IPS-NIHi7 (cell line): Measurements from ENCODE around the gene EEF2KMT.
"Not testable (repeated sequence)": the region's sequence is repeated elsewhere in the genome, so short reads cannot be mapped to it uniquely, and the experiment has no call there.

Source experiments
- DNase-seq: peaks from one replicate; pipeline ENCODE4 v3.0.0; 2012; ENCODE audit warnings: mixed read lengths; ENCODE audit errors: extremely low spot score

EEF2KMT gene

DNA sequence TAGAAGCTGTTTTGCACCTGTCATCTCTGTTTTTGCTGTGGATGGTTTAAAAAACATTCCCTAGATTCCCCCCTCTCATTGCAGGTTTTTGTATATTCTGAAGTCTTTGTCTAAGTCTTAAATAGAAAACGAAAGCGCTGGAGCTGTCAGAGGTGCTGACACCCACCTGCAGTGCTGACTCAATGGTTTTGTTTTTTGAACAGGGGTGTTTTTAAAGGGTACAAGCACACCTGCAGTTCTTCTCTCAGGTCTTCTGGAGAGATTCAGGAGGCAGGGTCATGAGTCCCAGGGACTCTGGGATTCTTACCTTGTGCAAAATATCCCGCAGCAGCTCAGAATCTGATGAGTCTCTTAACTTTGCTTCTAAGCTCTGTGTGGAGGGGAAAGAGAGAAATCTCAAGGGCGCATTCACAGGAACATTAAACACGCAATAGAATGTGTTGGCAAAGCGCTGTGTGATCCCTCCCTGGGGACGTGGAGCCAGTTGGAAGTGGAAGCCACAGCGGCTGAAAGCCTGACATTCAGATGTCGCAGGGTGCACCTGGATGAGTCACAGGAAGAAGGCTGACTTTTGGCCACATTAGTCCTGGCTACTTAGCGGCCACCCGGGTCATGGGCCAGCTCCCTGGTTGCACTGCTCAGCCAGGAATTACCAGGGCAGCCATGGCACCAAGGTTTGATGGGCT lies 2.3 kb downstream of the EEF2KMT start:
- DNase-seq: not testable (repeated sequence)

DNA sequence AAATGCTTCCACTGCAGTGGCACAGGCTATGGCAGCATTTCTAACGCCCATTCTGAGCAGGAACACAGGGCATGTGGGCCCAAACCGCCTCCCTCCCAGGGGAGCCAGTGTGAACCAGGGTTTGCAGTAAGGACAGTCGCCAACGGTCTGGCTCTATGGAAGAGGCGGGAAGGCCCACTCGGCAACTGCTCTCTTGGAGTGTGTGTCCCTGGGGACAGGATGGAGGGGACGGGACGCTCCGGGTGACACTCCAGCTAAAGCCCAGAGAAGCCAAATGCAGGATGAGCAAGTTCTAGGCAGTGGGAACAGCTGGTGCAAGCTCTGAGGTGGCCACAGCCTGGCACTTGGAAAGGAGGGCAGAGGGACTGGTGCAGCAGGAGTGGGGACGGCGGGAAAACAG lies 3.8 kb downstream of the EEF2KMT start:
- not testable (repeated sequence) for DNase-seq

DNA sequence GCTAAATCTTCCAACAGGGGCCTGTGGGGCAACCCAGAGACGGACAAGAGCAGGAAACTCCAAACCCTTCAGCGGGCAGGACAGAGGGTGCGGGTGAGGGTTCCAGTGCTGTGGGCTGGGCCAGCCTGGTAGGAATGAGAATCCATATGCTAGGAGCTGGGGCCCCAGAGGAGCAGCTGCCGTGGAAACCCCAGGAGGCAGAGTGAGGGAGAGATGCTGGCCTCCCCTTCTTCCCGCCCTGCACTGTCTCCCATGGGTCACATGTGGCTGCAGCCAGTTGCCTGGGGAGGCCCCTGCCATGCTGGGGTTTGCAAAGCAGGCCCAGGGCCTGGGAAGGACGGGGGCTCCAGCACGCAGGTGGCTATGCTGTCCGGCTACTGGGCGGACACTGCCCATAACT lies 4.5 kb downstream of the EEF2KMT start:
- not testable (repeated sequence) for DNase-seq

DNA sequence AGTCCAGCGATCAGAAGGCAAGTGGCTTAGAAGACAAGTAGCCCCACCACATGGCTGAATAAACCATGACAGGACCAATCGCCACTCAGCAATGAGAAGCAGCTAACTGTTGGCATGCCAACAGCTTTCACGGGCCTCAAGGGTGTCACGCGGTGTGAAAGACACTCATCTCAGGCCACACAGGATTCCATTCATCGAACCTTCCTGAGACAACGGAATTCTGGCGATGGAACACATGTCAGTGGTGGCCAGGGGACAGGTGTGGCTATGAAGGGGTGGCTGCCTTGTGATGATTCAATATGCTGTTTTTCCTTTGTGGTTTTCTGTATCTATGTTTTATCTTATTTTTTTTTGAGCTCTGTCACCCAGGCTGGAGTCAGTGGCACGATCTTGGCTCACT lies 7.0 kb downstream of the EEF2KMT start:
- not testable (repeated sequence) for DNase-seq

DNA sequence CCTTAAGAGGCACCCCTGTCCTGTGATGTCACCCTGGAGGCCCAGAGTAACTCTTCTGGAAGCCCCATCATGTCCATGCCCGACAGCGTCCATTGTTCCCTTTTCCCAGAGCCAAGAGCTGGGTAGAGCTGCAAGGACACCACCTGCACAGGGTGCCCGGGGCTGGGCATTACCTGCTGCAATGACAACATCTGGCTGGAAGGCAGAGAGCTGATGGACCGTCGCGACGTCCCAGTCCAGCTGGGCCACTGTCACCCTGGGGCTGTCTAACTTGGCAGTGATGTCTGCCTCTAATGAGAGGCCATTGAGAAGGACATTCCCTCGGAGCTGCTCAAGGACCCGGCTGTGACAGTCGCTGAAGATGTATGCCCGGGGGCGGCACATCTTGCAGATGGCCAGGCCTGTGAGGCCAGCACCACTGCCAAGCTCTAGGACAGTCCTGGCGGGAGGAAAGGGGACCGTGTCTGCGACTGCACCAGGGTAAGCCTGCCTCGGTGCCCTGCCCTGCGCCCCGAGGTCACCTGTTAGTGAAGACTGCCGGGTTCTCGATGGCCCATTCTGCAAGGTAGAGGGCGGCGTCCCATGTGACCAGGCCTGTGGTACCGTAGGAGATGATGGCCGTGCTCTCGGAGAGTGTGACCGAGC lies 7.6 kb downstream of the EEF2KMT start:
- not testable (repeated sequence) for DNase-seq

DNA sequence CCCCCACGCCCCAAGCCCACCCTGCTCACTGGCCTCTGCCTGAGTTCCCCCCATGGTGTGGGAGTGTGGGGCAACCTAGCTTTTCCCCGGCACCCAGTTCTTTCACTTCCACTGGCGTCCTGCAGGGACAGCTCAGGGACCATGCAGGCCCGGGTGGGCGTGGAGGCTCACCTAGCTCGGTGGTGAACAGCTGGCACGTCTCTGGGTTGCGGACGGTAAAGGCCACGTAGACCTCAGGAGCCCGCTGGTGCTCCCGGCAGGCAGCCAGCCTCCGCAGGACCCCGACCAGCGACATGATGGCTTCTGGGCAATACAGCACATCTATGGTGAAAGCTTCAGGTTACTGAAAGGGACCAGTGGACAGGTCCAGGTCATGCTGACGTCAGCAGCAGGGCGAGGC lies 8.7 kb downstream of the EEF2KMT start:
- not testable (repeated sequence) for DNase-seq

DNA sequence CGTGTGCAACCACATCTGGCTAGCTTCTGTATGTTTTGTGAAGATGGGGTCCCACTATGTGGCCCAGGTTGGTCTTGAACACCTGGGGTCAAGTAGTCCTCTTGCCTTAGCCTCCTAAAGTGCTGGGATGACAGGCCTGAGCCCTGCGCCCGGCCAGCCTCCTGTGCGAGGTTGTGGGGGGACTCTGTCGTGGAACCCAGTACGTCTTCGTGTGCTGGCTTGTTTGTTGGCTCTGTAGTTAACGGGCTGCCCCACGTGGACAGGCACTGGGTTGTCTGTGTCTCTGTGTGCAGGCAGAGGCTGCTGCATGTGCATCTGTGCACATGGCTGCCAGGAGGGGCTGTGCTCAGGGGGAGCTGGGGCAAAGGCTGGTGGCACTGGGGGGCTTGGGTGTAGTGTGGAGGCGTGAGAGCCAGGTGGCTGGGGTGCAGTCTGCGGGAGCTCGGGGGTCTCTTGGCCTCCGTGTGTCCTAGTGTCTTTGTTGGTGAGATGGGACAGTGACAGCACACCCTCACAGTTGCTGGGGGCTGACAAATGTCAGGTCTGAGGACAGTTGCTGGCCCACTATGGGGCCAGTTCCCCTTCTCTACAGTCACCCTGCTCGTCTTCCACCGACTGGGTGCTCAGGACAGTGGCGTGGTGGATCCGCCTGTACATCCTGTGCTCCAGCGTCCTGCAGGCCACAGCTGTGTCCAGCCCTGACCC lies 9.4 kb downstream of the EEF2KMT start:
- not testable (repeated sequence) for DNase-seq

DNA sequence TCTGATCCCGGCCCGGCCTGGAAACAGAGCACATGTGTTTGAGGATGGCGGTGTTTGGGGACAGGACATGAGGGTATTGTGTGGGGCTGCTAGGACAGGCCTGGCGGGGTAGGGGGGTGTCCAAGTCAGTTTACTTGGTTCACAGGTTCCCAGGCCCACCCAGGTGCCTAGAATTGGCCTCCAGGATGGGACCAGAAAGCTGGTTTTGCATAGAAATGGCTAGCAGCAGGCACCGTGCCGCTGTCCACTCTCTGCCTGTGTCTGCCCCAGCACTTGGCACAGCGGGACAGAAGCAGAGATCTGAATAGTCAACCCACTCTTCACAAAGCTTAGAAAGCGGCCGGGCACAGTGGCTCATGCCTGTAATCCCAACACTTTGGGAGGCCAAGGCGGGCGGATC lies 11.9 kb downstream of the EEF2KMT start:
- not testable (repeated sequence) for DNase-seq

DNA sequence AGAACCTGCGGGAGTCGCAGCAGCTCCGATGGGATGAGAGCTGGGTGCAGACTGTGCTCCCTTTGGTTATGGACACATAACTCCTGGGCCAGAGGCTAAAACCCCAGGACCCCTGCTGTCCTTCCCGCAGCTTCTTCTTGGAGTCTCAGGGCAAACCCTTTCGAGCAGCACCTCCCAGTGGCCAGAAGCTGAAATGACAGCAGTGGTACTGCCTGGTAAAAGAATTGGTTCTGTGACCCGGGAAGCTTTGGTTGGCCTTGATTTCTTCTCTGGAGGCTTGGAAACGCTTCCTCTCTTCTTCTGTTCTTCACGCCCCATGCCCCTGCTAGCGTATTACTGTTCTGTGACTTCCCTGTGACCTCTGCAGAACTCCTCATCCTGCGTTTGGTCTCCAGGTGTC lies 12.8 kb downstream of the EEF2KMT start:
- DNase-seq: peak; percentile 59

DNA sequence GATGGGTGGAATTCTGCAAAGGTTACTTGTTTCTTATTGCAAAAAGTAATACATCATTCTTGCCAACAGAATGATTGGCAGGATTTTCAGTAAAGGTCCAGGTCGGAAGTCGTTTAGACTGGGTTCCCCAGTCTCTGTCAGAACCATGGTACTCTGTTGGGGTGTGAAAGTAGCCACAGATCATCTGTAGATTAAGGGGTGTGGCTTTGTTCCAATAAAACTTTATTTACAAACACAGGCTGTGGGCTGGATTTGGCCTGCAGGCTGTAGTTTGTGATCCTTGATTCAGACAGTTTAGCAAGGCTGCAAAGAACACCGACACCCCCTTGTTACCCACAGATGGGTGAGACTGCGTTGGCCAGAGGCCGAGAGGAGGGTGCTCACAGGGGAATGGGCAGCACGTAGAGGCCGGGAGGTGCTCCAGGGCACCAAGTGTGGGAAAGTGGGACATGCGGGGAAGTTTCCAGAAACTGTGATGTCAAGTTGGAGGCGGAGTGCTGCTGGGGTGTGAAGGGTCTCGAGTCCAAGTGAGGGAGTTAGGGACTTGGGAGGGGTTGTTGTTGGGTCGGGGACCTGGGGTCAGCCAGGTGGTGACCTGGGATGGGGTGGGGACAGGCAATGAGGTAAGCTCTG lies 13.4 kb downstream of the EEF2KMT start:
- not testable (repeated sequence) for DNase-seq

DNA sequence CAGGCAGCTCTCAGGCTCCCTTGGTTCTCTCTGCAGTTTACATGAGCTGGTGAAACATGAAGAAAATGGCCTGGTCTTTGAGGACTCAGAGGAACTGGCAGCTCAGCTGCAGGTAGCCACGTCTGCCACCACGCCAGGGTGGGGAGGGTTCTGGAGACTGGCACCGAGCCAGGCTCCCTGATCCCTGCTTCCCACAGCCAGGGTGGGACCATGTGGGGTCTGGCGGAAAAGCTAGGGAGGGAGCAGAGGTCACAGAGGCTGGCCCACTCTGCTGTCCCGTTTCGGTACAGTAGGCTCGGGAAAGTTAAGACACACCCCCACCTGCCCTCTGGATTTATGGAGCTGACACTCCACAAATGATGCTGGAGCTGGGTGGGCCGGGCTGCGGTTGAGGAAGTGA lies 13.9 kb downstream of the EEF2KMT start:
- not testable (repeated sequence) for DNase-seq

DNA sequence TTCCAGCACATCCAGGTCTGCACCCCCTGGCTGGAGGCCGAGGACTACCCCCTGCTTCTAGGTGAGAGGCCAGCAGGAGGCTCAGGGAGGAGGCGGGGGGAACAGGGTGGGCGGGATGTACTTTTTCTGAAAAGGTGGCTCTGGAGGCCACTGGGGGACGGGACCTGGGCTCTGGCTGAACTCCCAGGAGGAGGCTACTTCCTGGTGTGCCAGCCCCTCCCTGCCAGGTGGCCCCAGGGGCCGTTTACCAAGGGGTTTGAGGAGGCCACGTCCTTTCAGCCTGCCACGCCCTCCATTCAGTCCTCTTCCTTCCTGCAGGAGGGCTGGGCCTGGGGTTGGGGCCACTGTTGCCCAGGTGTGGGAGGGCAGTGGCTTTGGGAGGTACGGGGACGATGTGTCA lies 16.6 kb downstream of the EEF2KMT start:
- DNase-seq: not testable (repeated sequence)

DNA sequence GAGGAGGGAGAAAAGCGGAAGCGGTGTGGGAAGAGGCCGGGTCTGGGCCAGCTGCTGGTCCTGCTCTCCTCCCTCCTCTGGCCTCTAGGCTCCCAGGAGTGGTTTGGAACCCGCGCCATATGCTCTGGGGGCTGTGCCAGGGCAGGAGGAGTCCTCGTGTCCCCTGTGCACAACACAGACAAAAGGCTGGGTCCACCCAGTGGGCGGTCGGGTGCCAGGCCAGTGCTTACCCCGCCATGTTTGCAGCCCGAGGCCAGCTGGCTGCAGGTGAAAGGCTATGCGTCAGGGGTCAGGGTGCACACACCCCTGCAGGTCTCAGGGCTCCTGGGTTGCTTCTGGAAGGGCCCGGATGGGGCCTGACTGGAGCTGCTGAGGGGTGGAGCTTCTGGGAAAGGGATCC lies 17.1 kb downstream of the EEF2KMT start:
- DNase-seq: not testable (repeated sequence)

DNA sequence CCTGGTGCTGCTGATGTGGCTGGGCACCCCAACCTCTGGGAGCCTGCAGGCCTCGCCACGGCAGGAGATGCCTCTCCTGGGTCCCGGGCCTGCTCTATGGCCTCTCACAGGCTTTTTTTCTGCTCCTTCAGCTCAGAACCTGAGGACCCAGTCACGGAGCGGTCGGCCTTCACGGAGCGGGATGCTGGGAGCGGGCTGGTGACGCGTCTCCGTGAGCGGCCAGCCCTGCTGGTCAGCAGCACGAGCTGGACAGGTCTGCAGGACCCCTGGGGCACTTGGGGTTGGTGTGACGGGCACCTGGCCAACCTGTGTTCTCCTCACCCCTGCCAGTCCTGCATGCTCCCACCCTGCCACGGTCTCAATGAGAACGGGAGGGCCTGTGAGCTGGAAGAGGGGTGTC lies 19.0 kb downstream of the EEF2KMT start:
- DNase-seq: no peak

DNA sequence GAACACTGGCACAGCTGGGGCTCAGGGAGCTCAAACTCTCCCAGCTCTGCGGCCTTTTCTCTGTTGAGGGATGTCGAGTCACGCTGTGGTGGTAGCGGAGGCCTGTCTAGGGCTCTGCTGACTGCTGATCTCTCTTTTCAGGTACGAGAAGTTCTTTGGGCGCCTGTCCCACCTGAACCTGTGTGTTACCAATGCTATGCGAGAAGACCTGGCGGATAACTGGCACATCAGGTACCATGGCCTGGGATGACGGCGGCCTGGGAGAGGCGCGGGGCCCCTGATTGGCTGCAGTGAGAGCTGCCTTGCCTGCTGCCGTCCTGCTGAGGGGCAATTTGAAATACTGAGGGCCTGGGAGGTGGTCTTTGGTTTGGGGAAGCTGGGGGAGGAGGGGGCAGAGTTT lies 20.3 kb downstream of the EEF2KMT start:
- DNase-seq: no peak

DNA sequence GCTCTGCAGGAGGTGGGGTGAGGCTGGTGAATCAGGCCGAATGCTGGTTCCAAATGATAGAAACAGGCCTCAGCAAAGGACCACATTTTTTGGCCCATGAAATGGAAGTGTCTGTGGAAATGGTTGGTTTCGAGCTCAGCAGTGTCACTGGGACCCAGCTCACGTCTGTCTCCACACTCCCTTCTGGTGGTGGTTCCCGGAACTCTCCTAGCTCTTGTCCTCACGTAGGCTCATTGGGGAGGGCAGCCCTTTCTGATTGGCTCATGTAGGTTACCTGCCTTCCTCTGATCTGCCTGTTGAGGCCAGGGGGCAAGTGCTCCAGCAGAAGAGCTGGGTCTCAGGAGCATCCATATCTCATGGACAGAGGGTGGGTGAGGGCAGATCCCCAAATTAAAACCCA lies 22.0 kb downstream of the EEF2KMT start:
- no peak for DNase-seq

DNA sequence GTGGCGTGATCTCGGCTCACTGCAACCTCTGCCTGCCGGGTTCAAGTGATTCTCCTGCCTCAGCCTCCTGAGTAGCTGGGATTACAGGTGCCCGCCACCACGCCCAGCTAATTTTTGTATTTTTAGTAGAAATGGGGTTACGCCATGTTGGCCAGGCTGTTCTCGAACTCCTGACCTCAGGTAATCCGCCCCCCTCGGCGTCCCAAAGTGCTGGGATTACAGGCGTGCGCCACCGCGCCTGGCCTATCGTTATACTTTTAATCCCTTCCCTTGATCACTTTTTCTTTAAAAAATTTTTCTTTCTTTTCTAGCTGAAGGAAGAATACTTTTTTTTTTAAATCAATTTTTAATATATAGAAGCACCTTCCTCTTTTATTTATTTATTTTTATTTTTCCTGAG lies 23.8 kb downstream of the EEF2KMT start:
- DNase-seq: not testable (repeated sequence)

DNA sequence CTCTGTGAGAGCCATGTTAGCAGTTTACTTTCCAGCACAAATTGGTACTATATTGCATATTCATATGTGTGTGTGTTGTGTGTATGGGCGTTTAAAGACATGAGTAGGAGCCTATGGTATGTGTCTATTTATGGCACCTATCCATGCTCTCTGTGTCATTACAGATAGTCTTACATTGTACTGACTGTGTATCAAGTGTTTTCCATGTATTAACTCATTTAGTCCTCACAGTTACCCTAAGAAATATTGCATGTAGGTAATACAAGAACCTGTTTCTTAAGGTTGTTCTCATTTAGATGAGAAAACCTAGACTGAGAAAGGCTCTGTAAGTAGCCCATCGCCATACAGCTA lies 24.3 kb downstream of the EEF2KMT start:
- DNase-seq: no peak

DNA sequence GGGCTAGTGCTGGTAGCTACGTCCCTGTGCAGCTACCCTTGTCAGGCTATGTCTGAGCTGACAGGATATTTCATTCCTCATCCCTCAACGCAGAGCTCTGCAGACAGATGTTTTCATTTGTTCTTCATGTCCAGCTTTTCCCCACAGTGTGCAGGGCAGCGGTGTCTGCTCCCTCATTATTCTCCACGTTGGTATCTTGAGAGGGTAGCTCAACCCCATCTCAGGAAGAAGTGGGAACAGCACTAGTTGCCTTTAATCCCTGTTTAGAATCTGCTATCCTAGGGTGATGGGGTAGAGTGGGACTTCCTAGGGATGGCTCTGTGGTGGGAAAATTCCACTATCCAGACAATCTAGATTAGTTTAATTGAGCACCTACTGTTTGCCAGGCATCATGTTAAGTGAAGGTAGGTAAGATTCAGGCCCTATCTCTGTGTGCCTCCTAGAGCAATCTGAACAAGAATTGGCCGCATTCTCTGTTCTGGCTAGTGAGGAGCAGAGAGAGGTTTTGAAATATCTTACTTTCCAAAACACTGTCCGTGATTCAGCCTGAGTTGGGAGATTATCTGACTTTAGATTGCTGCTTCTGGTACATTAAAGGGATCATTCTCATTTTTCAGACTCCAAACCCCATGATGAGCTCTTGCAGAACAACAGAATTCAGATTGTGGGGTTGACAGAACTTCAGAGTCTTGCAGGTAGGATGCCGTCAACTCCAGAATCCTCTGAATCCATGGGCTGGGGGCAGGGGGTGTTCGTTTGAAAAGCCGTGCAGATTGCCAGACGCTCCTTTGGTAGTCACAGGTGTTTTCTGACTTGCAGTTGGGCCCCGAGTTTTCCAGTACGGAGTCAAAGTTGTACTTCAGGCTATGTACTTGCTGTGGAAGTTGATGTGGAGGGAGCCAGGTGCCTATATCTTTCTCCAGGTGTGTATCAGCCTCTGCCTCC lies 25.0 kb downstream of the EEF2KMT start:
- DNase-seq: no peak

DNA sequence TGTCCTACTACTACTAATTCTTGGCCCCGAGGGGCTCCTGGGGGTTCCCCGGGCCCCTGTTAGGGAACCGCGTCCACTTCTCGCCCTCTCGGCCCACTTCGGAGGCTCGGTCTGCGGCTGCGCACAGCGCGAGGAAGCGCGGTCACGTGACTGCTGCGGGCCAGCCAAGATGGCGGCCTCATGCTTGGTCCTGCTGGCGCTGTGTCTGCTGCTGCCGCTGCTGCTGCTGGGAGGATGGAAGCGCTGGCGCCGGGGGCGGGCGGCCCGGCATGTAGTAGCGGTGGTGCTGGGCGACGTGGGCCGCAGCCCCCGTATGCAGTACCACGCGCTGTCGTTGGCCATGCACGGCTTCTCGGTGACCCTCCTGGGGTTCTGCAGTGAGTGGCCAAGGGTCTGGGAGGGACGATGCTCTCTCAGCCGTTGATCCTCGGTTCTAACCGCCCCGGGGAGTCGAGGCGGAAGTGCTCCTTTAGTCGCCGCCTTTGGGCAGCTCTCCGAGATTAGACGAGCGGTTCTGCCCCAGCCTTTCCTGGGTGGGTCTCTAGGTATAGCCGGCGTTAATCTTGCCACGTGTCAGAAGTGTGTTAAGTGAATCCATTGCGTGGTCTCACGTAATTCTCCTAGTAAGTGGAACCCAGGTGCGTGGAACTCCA lies 25.8 kb downstream of the EEF2KMT start, which contains the start of gene ALG1:
ALG1 (plus strand) TSS at position 163 of the 653 bp plus-strand sequence; CDS start at position 170, 7 bp downstream.
- peak; percentile 94 for DNase-seq

DNA sequence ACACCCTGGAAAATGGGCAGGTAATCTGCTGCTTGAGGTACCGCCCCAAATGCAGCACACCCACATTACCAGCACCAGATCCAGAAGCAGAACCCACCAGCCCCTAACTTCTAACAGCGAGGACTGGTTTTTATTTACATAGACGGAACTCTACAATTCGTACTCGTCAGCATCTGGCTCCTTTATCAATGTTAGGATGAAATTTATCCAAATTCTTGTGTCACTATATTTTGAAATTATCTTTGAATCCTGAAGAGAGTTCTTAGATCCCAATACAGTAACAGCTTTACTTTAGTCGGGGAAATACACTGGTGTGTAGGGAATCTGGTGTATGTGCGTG lies 26.3 kb downstream of the EEF2KMT start:
- no peak for DNase-seq
